Neural cell (in vitro differentiated cells): Measurements from ENCODE around the gene TNFSF9. TPM values are rescaled to one million over a fixed set of nuclear protein-coding genes. Genes with fewer than 3 reads are reported as not detected.

ENCODE experiments used
- H2AFZ ChIP-seq: fragments of 200-600, 300-800 bp; sonication (generic), shearing (Covaris generic); 2 replicates; pipeline ENCODE4 v1.6.0; 2014; ENCODE audit warnings: low read depth, mild to moderate bottlenecking, antibody characterized with exemption, low read length, moderate library complexity
- H3F3A ChIP-seq: fragments of 200-600 bp; shearing (Covaris generic); 2 replicates; pipeline ENCODE4 v1.6.1; 2016; ENCODE audit warnings: mild to moderate bottlenecking, moderate library complexity, mixed read lengths, antibody characterized with exemption, low read length; ENCODE audit not compliant: insufficient read depth, poor library complexity, severe bottlenecking
- H3K27ac ChIP-seq: fragments of 200-600, 300-800 bp; sonication (generic), shearing (Covaris generic); 2 replicates; pipeline ENCODE4 v1.5.1; 2014; ENCODE audit warnings: mild to moderate bottlenecking, low read length, moderate library complexity
- H3K27me3 ChIP-seq: fragments of 300-800, 200-600 bp; sonication (generic), shearing (Covaris generic); 2 replicates; pipeline ENCODE4 v1.6.0; 2014; ENCODE audit warnings: mild to moderate bottlenecking, low read depth, low read length, moderate library complexity; ENCODE audit not compliant: insufficient read depth
- H3K36me3 ChIP-seq: fragments of 300-800, 200-600 bp; sonication (generic), shearing (Covaris generic); 2 replicates; pipeline ENCODE4 v1.5.1; 2014; ENCODE audit warnings: mild to moderate bottlenecking, antibody characterized with exemption, low read length, moderate library complexity; ENCODE audit not compliant: insufficient read depth
- H3K4me2 ChIP-seq: fragments of 300-800, 200-600 bp; sonication (generic), shearing (Covaris generic); 2 replicates; pipeline ENCODE4 v1.6.0; 2014; ENCODE audit warnings: mild to moderate bottlenecking, low read length
- H3K4me3 ChIP-seq: fragments of 300-800, 200-600 bp; sonication (generic), shearing (Covaris generic); 2 replicates; pipeline ENCODE4 v1.5.1; 2014; ENCODE audit warnings: mild to moderate bottlenecking, low read length, moderate library complexity
- H3K79me2 ChIP-seq: fragments of 200-600 bp; shearing (Covaris generic); replicated peaks from 2 replicates; pipeline ENCODE4 v1.6.0; 2014; ENCODE audit warnings: mild to moderate bottlenecking, low read length, moderate library complexity; ENCODE audit not compliant: insufficient read depth
- H3K9ac ChIP-seq: fragments of 300-800, 200-600 bp; sonication (generic), shearing (Covaris generic); 2 replicates; pipeline ENCODE4 v1.6.1; 2016; ENCODE audit warnings: mild to moderate bottlenecking, low read length, mixed read lengths
- H3K9me2 ChIP-seq: fragments of 200-600 bp; shearing (Covaris generic); 2 replicates; pipeline ENCODE4 v1.6.1; 2016; ENCODE audit warnings: mild to moderate bottlenecking, low read length, mixed read lengths; ENCODE audit not compliant: insufficient read depth
- H3K9me3 ChIP-seq: fragments of 200-600, 300-800 bp; sonication (generic), shearing (Covaris generic); 2 replicates; pipeline ENCODE4 v1.6.1; 2016; ENCODE audit warnings: mild to moderate bottlenecking, mixed run types, low read length, moderate library complexity, mixed read lengths
- H4K20me1 ChIP-seq: fragments of 200-600 bp; shearing (Covaris generic); 2 replicates; pipeline ENCODE4 v1.6.1; 2016; ENCODE audit warnings: mild to moderate bottlenecking, mixed run types; ENCODE audit not compliant: insufficient read depth
- CTCF ChIP-seq: fragments of 450-650 bp; IDR thresholded peaks from 2 replicates; pipeline ENCODE4 v1.5.1; 2014; ENCODE audit warnings: antibody characterized with exemption, mild to moderate bottlenecking, moderate library complexity; ENCODE audit not compliant: poor library complexity, severe bottlenecking
- EP300 ChIP-seq: fragments of 450-650 bp; conservative IDR thresholded peaks from 2 replicates; pipeline ENCODE4 v1.6.1; 2014; ENCODE audit warnings: antibody characterized with exemption, mild to moderate bottlenecking, moderate library complexity; ENCODE audit not compliant: poor library complexity, severe bottlenecking
- EZH2 ChIP-seq: fragments of 200-600, 300-800 bp; shearing (Covaris generic), sonication (generic); IDR thresholded peaks from 2 replicates; pipeline ENCODE4 v1.6.1; 2014; ENCODE audit warnings: antibody characterized with exemption, low read length, borderline replicate concordance, mild to moderate bottlenecking; ENCODE audit not compliant: insufficient read depth, poor library complexity, severe bottlenecking
- MXI1 ChIP-seq: fragments of 450-650 bp; conservative IDR thresholded peaks from 2 replicates; pipeline ENCODE4 v1.6.1; 2014; ENCODE audit warnings: antibody characterized with exemption, mild to moderate bottlenecking; ENCODE audit not compliant: poor library complexity, severe bottlenecking
- POLR2AphosphoS5 ChIP-seq: IDR thresholded peaks from 2 replicates; pipeline ENCODE4 v1.6.1; 2012
- RAD21 ChIP-seq: fragments of 450-650 bp; conservative IDR thresholded peaks from 2 replicates; pipeline ENCODE4 v1.6.1; 2014; ENCODE audit warnings: antibody characterized with exemption, mild to moderate bottlenecking, moderate library complexity
- REST ChIP-seq: IDR thresholded peaks from 2 replicates; pipeline ENCODE4 v1.6.1; 2012; ENCODE audit warnings: borderline replicate concordance
- SMC3 ChIP-seq: fragments of 450-650 bp; conservative IDR thresholded peaks from 2 replicates; pipeline ENCODE4 v1.6.1; 2014; ENCODE audit warnings: antibody characterized with exemption, mild to moderate bottlenecking, moderate library complexity; ENCODE audit not compliant: poor library complexity
- TAF1 ChIP-seq: IDR thresholded peaks from 2 replicates; pipeline ENCODE4 v1.6.1; 2012; ENCODE audit warnings: low read depth
- polyA plus RNA-seq: library from polyadenylated mRNA; depleted of rRNA; stranded (reverse); fragments of >200 nt; gene quantifications from 2 replicates; pipeline ENCODE4 v1.2.3, GENCODE V29; 2014

The TNFSF9 gene
- polyA plus RNA-seq, 1 donor from 2014 or later, result 1.3 TPM

- no peak overlapping the region for H2AFZ ChIP-seq
- no peaks in the 10 kb centered on the region for H3F3A ChIP-seq
- H3K36me3 ChIP-seq, result no peaks in the 10 kb centered on the region
- H3K27ac ChIP-seq, result no peak overlapping the region
- H3K27me3 ChIP-seq, result no peaks in the 10 kb centered on the region
- no peak overlapping the region for H3K4me2 ChIP-seq
- no peak overlapping the region for H3K4me3 ChIP-seq
- no peaks in the 10 kb centered on the region for H3K9me3 ChIP-seq
- H3K9ac ChIP-seq, result no peak overlapping the region
- TF ChIP-seq TAF1, result no peak
- TF ChIP-seq EP300, result no peak
- no peak for TF ChIP-seq EZH2
- no peak for TF ChIP-seq MXI1
- TF ChIP-seq REST, result no peak
- TF ChIP-seq SMC3, result no peak
- TF ChIP-seq RAD21, result no peak
- no peak for TF ChIP-seq CTCF
- no peak for TF ChIP-seq POLR2AphosphoS5
- H3K79me2 ChIP-seq, result no peaks in the 10 kb centered on the region
- H4K20me1 ChIP-seq, result no peaks in the 10 kb centered on the region
- H3K9me2 ChIP-seq, result no peaks in the 10 kb centered on the region
These were observed 36.3 kb upstream of the TNFSF9 start for GRCh38 chr19:6494438-6495036.

GRCh38 chr19:6495947-6496346 is 34.9 kb upstream of the TNFSF9 start:
- Histone ChIP-seq H3K9me3 (no peaks in the 10 kb centered on the region), H3F3A (no peaks in the 10 kb centered on the region), H3K27me3 (no peaks in the 10 kb centered on the region), H3K27ac (no peak overlapping the region), H3K4me3 (no peak overlapping the region), H4K20me1 (no peaks in the 10 kb centered on the region), H3K36me3 (no peaks in the 10 kb centered on the region), H3K79me2 (peaks cover under 1% of the 10 kb centered on the region), H2AFZ (no peak overlapping the region), H3K9me2 (no peaks in the 10 kb centered on the region), H3K9ac (no peak overlapping the region), H3K4me2 (no peak overlapping the region)
- TF ChIP-seq CTCF, result no peak
